Endodermal cell (in vitro differentiated cells): ENCODE measurements around the gene ENDOU. TPM values are rescaled to one million over a fixed set of nuclear protein-coding genes. Genes with fewer than 3 reads are reported as not detected.
A peak's percentile ranks its signal among the peaks of the same experiment; 100 is the strongest.
"Not testable (repeated sequence)": the region's sequence is repeated elsewhere in the genome, so short reads cannot be mapped to it uniquely, and the experiment has no call there.

Experiments
- DNase-seq: peaks from one replicate; pipeline ENCODE4 v3.0.0-alpha.2; 2017
- H3K27ac ChIP-seq: 2 replicates; pipeline ENCODE4 v1.5.1; 2013; ENCODE audit warnings: mild to moderate bottlenecking, low read depth, low read length, moderate library complexity
- H3K27me3 ChIP-seq: 2 replicates; pipeline ENCODE4 v1.6.1; 2013; ENCODE audit warnings: mild to moderate bottlenecking, low read length, moderate library complexity; ENCODE audit not compliant: insufficient read depth, control insufficient read depth, poor library complexity, severe bottlenecking
- H3K36me3 ChIP-seq: 2 replicates; pipeline ENCODE4 v1.7.0; 2013; ENCODE audit warnings: mild to moderate bottlenecking, low read length, moderate library complexity; ENCODE audit not compliant: control insufficient read depth, insufficient read depth
- H3K4me1 ChIP-seq: one replicate; pipeline ENCODE4 v1.7.0; 2013; ENCODE audit warnings: low read length; ENCODE audit not compliant: control insufficient read depth, insufficient read depth
- H3K4me3 ChIP-seq: 2 replicates; pipeline ENCODE4 v1.5.1; 2013; ENCODE audit warnings: mild to moderate bottlenecking, low read length, moderate library complexity
- H3K9ac ChIP-seq: 2 replicates; pipeline ENCODE4 v1.6.1; 2013; ENCODE audit warnings: mild to moderate bottlenecking, low read length, moderate library complexity; ENCODE audit not compliant: poor library complexity, severe bottlenecking; ENCODE audit errors: extremely low read depth
- H3K9me3 ChIP-seq: 2 replicates; pipeline ENCODE4 v1.6.1; 2013; ENCODE audit warnings: mild to moderate bottlenecking, low read length, moderate library complexity; ENCODE audit not compliant: control insufficient read depth
- H3K27ac Mint-ChIP-seq: 2 replicates; pipeline ENCODE4 v1.8.0; 2020; ENCODE audit warnings: mixed read lengths
- H3K27me3 Mint-ChIP-seq: 2 replicates; pipeline ENCODE4 v1.8.0; 2021; ENCODE audit warnings: mild to moderate bottlenecking, mixed read lengths; ENCODE audit not compliant: insufficient read depth
- H3K36me3 Mint-ChIP-seq: 2 replicates; pipeline ENCODE4 v1.8.0; 2020; ENCODE audit warnings: low read depth, mixed read lengths
- H3K4me1 Mint-ChIP-seq: 2 replicates; pipeline ENCODE4 v1.8.0; 2020; ENCODE audit warnings: mixed read lengths
- H3K4me3 Mint-ChIP-seq: 2 replicates; pipeline ENCODE4 v1.8.0; 2020; ENCODE audit warnings: mild to moderate bottlenecking, moderate library complexity, mixed read lengths
- H3K9me3 Mint-ChIP-seq: 2 replicates; pipeline ENCODE4 v1.8.0; 2020; ENCODE audit warnings: mild to moderate bottlenecking, mixed read lengths
- WGBS, 2 experiments: methylation state at CpG; one replicate each; pipeline versions ENCODE4 v1.1.5 to v1.1.7; 2013; ENCODE audit warnings: missing lambda C conversion rate in 2 of 2, mixed read lengths in 1 of 2; ENCODE audit not compliant: insufficient coverage in 1 of 2, insufficient read length in 1 of 2; 5-methylcytosine and 5-hydroxymethylcytosine counted together
- total RNA-seq, 2 donors: library from RNA; stranded (reverse); fragmentation: NEBNext Ultra II Directional in 1 of 2; extraction: Animal tissue kit (Norgen Biotek cat#: 25700) in 1 of 2; gene quantifications; 2 replicates in 1 of 2; 3 replicates in 1 of 2; pipeline ENCODE4 v1.2.1, GENCODE V29; 2021
- TF ChIP-seq, protein P1 (sequence below): fragments of 200-600 bp; sonication (generic); conservative IDR thresholded peaks from 2 replicates; pipeline ENCODE4 v1.5.0; 2021; ENCODE audit warnings: antibody characterized with exemption, mild to moderate bottlenecking

ENDOU gene
- total RNA-seq, 2 donors from 2014 or later = not detected

- no peak overlapping the region for H3K27ac Mint-ChIP-seq
- TF ChIP-seq, protein P1, sequence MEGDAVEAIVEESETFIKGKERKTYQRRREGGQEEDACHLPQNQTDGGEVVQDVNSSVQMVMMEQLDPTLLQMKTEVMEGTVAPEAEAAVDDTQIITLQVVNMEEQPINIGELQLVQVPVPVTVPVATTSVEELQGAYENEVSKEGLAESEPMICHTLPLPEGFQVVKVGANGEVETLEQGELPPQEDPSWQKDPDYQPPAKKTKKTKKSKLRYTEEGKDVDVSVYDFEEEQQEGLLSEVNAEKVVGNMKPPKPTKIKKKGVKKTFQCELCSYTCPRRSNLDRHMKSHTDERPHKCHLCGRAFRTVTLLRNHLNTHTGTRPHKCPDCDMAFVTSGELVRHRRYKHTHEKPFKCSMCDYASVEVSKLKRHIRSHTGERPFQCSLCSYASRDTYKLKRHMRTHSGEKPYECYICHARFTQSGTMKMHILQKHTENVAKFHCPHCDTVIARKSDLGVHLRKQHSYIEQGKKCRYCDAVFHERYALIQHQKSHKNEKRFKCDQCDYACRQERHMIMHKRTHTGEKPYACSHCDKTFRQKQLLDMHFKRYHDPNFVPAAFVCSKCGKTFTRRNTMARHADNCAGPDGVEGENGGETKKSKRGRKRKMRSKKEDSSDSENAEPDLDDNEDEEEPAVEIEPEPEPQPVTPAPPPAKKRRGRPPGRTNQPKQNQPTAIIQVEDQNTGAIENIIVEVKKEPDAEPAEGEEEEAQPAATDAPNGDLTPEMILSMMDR = no peak
- H3K4me1 Mint-ChIP-seq = no peaks in the 10 kb centered on the region
Observed at GRCh38 chr12:47679785-47680184, 45.5 kb downstream of the ENDOU start.

GRCh38 chr12:47672068-47672467, 53.2 kb downstream of the ENDOU start:
- peak overlapping the region; percentile 57 for H3K27ac Mint-ChIP-seq
- H3K27ac ChIP-seq = no peak overlapping the region
- no peak overlapping the region for H3K9ac ChIP-seq
- H3K4me3 Mint-ChIP-seq = no peak overlapping the region
- H3K27me3 Mint-ChIP-seq = no peaks in the 10 kb centered on the region
- H3K27me3 ChIP-seq = no peaks in the 10 kb centered on the region
- no peaks in the 10 kb centered on the region for H3K9me3 ChIP-seq
- H3K36me3 ChIP-seq = peaks cover 61% of the 10 kb centered on the region
- DNase-seq = no peak
- peaks cover 55% of the 10 kb centered on the region for H3K36me3 Mint-ChIP-seq
- no peaks in the 10 kb centered on the region for H3K4me1 Mint-ChIP-seq
- no peaks in the 10 kb centered on the region for H3K4me1 ChIP-seq
- H3K9me3 Mint-ChIP-seq = no peaks in the 10 kb centered on the region
- WGBS, 2 experiments = 80 to 92% methylated on average over 2 of the region's 2 CpGs
- TF ChIP-seq, protein P1 = no peak
- no peak overlapping the region for H3K4me3 ChIP-seq

More at GRCh38 chr12:47679785-47680184, 45.5 kb downstream of the ENDOU start:
- Mint-ChIP-seq H3K4me3 (no peak overlapping the region), H3K9me3 (no peaks in the 10 kb centered on the region), H3K27me3 (no peaks in the 10 kb centered on the region), H3K36me3 (peaks cover 67% of the 10 kb centered on the region)
- no peak overlapping the region for H3K4me3 ChIP-seq
- H3K4me1 ChIP-seq = no peaks in the 10 kb centered on the region
- H3K36me3 ChIP-seq = peaks cover 50% of the 10 kb centered on the region
- H3K27ac ChIP-seq = no peak overlapping the region
- H3K27me3 ChIP-seq = no peaks in the 10 kb centered on the region
- no CpG with 5 or more reads among the region's 2 CpGs for WGBS, 2 experiments
- no peak for DNase-seq
- no peaks in the 10 kb centered on the region for H3K9me3 ChIP-seq
- H3K9ac ChIP-seq = no peak overlapping the region

DNA sequence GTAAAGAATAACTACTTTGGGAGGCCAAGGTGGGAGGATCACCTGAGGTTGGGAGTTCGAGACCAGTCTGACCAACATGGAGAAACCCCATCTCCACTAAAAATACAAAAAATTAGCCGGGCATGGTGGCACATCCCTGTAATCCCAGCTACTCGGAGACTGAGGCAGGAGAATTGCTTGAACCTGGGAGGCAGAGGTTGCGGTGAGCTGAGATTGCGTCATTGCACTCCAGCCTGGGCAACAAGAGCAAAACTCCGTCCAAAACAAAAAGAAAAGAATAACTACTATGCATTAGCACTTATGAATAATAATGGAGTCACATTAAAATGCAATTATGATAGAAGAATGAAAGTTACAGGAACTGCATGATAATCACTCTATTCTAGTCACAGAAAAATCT, 57.4 kb downstream of the ENDOU start:
- DNase-seq, H3K4me3 ChIP-seq, H3K4me1 ChIP-seq, H3K9ac ChIP-seq, H3K27ac Mint-ChIP-seq, H3K4me3 Mint-ChIP-seq, H3K4me1 Mint-ChIP-seq, H3K9me3 ChIP-seq, H3K27ac ChIP-seq, H3K27me3 Mint-ChIP-seq, H3K27me3 ChIP-seq, H3K9me3 Mint-ChIP-seq: not testable (repeated sequence)
- 94 to 96% methylated on average over 4 to 5 of the region's 6 CpGs for whole genome bisulfite sequencing, 2 experiments
- peaks cover 45% of the 10 kb centered on the region for H3K36me3 Mint-ChIP-seq
- H3K36me3 ChIP-seq = peaks cover 83% of the 10 kb centered on the region

Other genes starting within 250 kb of the ENDOU start
- gene RPAP3, start 19.5 kb downstream of the ENDOU start, total RNA-seq = 10 to 100 TPM; 52.0 to 56.9 TPM
- 10 to 100 TPM; 11.4 to 19.6 TPM for gene RAPGEF3, start 33.4 kb upstream of the ENDOU start, total RNA-seq
- 10 to 100 TPM; 21.3 to 30.4 TPM for gene SLC48A1, start 47.7 kb upstream of the ENDOU start, total RNA-seq
- 100 to 1,000 TPM; 146 to 154 TPM for gene HDAC7, start 94.4 kb upstream of the ENDOU start, total RNA-seq
- under 1 TPM in 1 of 2 donors, not detected in 1; 0.04 TPM for gene VDR, start 179.5 kb upstream of the ENDOU start, total RNA-seq
- gene TMEM106C, start 238.1 kb upstream of the ENDOU start, total RNA-seq = 10 to 100 TPM; 17.3 to 61.6 TPM